Activated CD8-positive, alpha-beta memory T cell treated with anti-CD3 and anti-CD28 coated beads, Interleukin-2, amount 10 ng/mL, durations not matched to agents 7 days and 5 days (primary cell): ENCODE results near the gene KDM4C. TPM values are rescaled to one million over a fixed set of nuclear protein-coding genes. Genes with fewer than 3 reads are reported as not detected.

Source experiments
- ATAC-seq: fragments of 150-1000 bp; cut with Tn5 transposase; one replicate; pipeline ENCODE4 v1.10.0; 2021; ENCODE audit warnings: moderate library complexity
- CTCF ChIA-PET: fragments of 350-600 bp; sonication (Branson Sonifier 250); formaldehyde crosslinking; loops from one replicate; lab custom pipeline; 2021; ENCODE audit warnings: antibody characterized with exemption; lab: Charles Lee
- DNase-seq: peaks from one replicate; pipeline ENCODE4 v3.0.0-alpha.2; 2020
- H3K27ac Mint-ChIP-seq: one replicate; pipeline ENCODE4 v1.8.0; 2021; ENCODE audit warnings: mild to moderate bottlenecking, mixed read lengths
- H3K27me3 Mint-ChIP-seq: one replicate; pipeline ENCODE4 v1.8.0; 2021; ENCODE audit warnings: mixed read lengths
- H3K36me3 Mint-ChIP-seq: one replicate; pipeline ENCODE4 v1.8.0; 2021; ENCODE audit warnings: mild to moderate bottlenecking, mixed read lengths
- H3K4me1 Mint-ChIP-seq: one replicate; pipeline ENCODE4 v1.8.0; 2021; ENCODE audit warnings: mixed read lengths
- H3K4me3 Mint-ChIP-seq: one replicate; pipeline ENCODE4 v1.8.0; 2021; ENCODE audit warnings: mild to moderate bottlenecking, moderate library complexity, mixed read lengths
- H3K9me3 Mint-ChIP-seq: one replicate; pipeline ENCODE4 v1.8.0; 2022; ENCODE audit warnings: low read depth, mixed read lengths
- total RNA-seq, 2 experiments: library from RNA; stranded (reverse); gene quantifications; one replicate each; pipeline ENCODE4 v1.2.3, GENCODE V29; 2021

The KDM4C gene
- total RNA-seq, 2 experiments from 2014 or later = 31.5 to 57.8 TPM

- Mint-ChIP-seq H3K27me3 (no peaks in the 10 kb centered on the region), H3K9me3 (no peaks in the 10 kb centered on the region), H3K27ac (no peak overlapping the region), H3K4me3 (no peak overlapping the region), H3K4me1 (peaks cover 8% of the 10 kb centered on the region), H3K36me3 (no peaks in the 10 kb centered on the region)
- DNase-seq = no peak
- no peak for ATAC-seq
- CTCF ChIA-PET = interaction anchor here (1.0 to 1.1 kb wide), 2 partner anchors 98 to 142 kb away, joined by 3 read pairs; no protein-coding TSS in a partner anchor
These were observed 152.7 kb downstream of the KDM4C start for GRCh38 chr9:6910497-6910896.

DNA sequence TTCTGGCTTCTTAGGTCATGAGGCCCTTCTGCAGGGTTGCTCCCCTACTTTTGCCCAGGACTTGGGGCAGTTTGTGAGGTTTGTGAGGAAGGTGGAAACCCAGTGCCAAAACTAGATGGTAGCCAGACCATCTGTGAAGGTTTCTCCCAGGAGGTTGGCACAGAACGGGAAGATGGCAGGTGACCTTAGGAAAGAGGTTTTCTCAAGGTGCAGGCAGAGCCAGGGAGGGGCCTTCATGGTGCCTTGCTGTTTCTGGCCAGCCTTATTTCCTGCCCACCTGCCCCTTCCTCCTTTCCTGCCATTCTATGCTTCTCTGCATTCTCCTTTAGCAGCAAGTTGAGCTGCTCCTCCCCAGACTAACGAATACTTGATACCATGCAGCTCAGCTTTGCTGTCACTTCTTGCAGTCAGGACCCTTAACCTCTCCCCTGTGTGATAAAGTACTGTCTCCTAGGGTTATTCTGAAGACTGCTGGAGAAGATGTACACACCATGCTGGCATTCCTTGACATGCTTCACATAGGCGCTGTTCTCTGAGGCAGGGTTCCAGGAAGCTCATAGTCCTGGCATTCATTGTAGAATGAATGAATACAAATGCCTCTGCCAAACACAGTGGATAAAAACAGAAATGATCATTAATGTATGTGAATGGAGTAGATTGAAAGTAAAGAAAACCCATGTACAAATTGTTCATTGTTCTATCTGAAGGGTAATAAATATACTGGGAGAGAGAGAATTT, 154.3 kb downstream of the KDM4C start:
- peaks cover 12% of the 10 kb centered on the region for H3K4me1 Mint-ChIP-seq
- no peaks in the 10 kb centered on the region for H3K9me3 Mint-ChIP-seq
- no peak for ATAC-seq
- DNase-seq = no peak
- CTCF ChIA-PET = no interaction called here
- H3K4me3 Mint-ChIP-seq = no peak overlapping the region
- no peaks in the 10 kb centered on the region for H3K36me3 Mint-ChIP-seq
- no peaks in the 10 kb centered on the region for H3K27me3 Mint-ChIP-seq
- H3K27ac Mint-ChIP-seq = no peak overlapping the region

- CTCF ChIA-PET = no interaction called here
These were observed 157.9 kb downstream of the KDM4C start for GRCh38 chr9:6915635-6916034.

GRCh38 chr9:6917162-6917561, 159.4 kb downstream of the KDM4C start:
- Mint-ChIP-seq H3K4me3 (no peak overlapping the region), H3K27me3 (no peaks in the 10 kb centered on the region), H3K4me1 (peaks cover 34% of the 10 kb centered on the region), H3K9me3 (no peaks in the 10 kb centered on the region), H3K27ac (no peak overlapping the region), H3K36me3 (peaks cover 28% of the 10 kb centered on the region)
- ATAC-seq (no peak), DNase-seq (no peak)
- CTCF ChIA-PET = no interaction called here

More at GRCh38 chr9:6915635-6916034, 157.9 kb downstream of the KDM4C start:
- no peaks in the 10 kb centered on the region for H3K9me3 Mint-ChIP-seq
- ATAC-seq (no peak), DNase-seq (no peak)
- H3K4me3 Mint-ChIP-seq = no peak overlapping the region
- peaks cover 17% of the 10 kb centered on the region for H3K36me3 Mint-ChIP-seq
- H3K27ac Mint-ChIP-seq = no peak overlapping the region
- peaks cover 26% of the 10 kb centered on the region for H3K4me1 Mint-ChIP-seq
- H3K27me3 Mint-ChIP-seq = no peaks in the 10 kb centered on the region

GRCh38 chr9:6920041-6920440, 162.3 kb downstream of the KDM4C start:
- ATAC-seq (no peak), DNase-seq (no peak)
- no peaks in the 10 kb centered on the region for H3K9me3 Mint-ChIP-seq
- peaks cover 34% of the 10 kb centered on the region for H3K36me3 Mint-ChIP-seq
- no peak overlapping the region for H3K4me3 Mint-ChIP-seq
- CTCF ChIA-PET = no interaction called here
- no peak overlapping the region for H3K27ac Mint-ChIP-seq
- H3K27me3 Mint-ChIP-seq = no peaks in the 10 kb centered on the region
- peaks cover 54% of the 10 kb centered on the region for H3K4me1 Mint-ChIP-seq

- Mint-ChIP-seq H3K9me3 (no peaks in the 10 kb centered on the region), H3K36me3 (peaks cover 34% of the 10 kb centered on the region), H3K4me1 (peaks cover 54% of the 10 kb centered on the region), H3K27me3 (no peaks in the 10 kb centered on the region), H3K27ac (no peak overlapping the region), H3K4me3 (no peak overlapping the region)
- DNase-seq (no peak), ATAC-seq (no peak)
- CTCF ChIA-PET = no interaction called here
These were observed 163.5 kb downstream of the KDM4C start for GRCh38 chr9:6921315-6921714.

DNA sequence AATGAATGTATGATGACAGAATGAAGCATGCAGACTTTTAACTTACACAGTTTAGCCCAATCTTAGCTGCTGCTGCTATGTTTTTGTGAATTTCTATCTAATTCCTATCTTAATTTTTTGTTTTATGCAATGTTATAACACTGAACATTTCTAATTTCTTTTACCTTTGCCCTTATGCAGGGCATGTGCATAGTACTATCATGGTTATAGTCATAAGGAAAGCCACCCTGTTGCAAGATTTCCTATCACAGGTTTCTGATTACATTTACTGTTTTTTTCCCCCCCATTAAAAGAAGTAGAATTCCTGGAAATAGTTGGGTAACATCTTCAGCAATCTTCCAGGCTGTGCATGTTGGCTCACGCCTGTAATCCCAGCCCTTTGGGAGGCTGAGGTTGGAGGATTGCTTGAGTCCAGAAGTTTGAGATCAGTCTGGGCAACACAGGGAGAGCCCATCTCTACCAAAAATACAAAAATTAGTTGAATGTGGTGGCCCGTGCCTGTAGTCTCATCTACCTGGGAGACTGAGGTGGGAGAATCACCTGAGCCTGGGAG, 164.4 kb downstream of the KDM4C start:
- no peak overlapping the region for H3K27ac Mint-ChIP-seq
- H3K4me1 Mint-ChIP-seq = peaks cover 49% of the 10 kb centered on the region
- H3K36me3 Mint-ChIP-seq = peaks cover 34% of the 10 kb centered on the region
- H3K27me3 Mint-ChIP-seq = no peaks in the 10 kb centered on the region
- CTCF ChIA-PET = interaction anchor here (0.6 kb wide), 1 partner anchor 567 kb away, joined by 3 read pairs; no protein-coding TSS in a partner anchor
- no peaks in the 10 kb centered on the region for H3K9me3 Mint-ChIP-seq
- H3K4me3 Mint-ChIP-seq = no peak overlapping the region
- ATAC-seq = no peak
- no peak for DNase-seq

GRCh38 chr9:6922680-6923079, 164.9 kb downstream of the KDM4C start:
- no peak for ATAC-seq
- H3K4me1 Mint-ChIP-seq = peaks cover 45% of the 10 kb centered on the region
- H3K9me3 Mint-ChIP-seq = no peaks in the 10 kb centered on the region

DNA sequence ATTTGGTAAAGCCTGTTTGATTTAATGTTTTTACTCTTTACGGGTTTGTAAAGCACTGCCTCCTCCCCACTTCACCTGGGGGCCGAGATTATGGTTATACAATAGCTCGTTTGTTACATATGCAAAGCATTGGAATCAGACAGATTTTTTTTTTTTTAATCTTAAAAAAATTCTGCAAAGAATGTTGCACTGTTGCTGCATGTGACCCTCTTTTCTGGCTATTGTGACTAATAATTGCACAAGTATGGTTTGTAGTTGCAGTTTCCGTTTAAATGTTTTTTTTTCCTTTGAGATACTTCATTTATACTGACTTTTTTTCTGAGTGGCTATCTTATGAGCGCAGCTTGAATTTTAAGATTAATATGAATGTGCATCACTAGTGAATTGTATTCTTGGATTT, 165.3 kb downstream of the KDM4C start:
- Mint-ChIP-seq H3K27ac (peak overlapping the region; percentile 34), H3K4me3 (no peak overlapping the region), H3K36me3 (peaks cover 29% of the 10 kb centered on the region), H3K27me3 (no peaks in the 10 kb centered on the region), H3K9me3 (no peaks in the 10 kb centered on the region), H3K4me1 (peaks cover 44% of the 10 kb centered on the region)
- ATAC-seq (peak; percentile 33), DNase-seq (no peak)
- CTCF ChIA-PET = no interaction called here

More at GRCh38 chr9:6922680-6923079, 164.9 kb downstream of the KDM4C start:
- no peak for DNase-seq
- Mint-ChIP-seq H3K4me3 (peak overlapping the region; percentile 2), H3K27me3 (no peaks in the 10 kb centered on the region), H3K36me3 (peaks cover 31% of the 10 kb centered on the region), H3K27ac (peak overlapping the region; percentile 6)
- CTCF ChIA-PET = interaction anchor here (0.6 kb wide), 1 partner anchor 567 kb away, joined by 3 read pairs; no protein-coding TSS in a partner anchor

GRCh38 chr9:6924149-6924548, 166.4 kb downstream of the KDM4C start:
- no peaks in the 10 kb centered on the region for H3K27me3 Mint-ChIP-seq
- DNase-seq (no peak), ATAC-seq (peak; percentile 20)
- H3K4me1 Mint-ChIP-seq = peaks cover 48% of the 10 kb centered on the region
- peaks cover 28% of the 10 kb centered on the region for H3K36me3 Mint-ChIP-seq
- CTCF ChIA-PET = no interaction called here
- H3K9me3 Mint-ChIP-seq = no peaks in the 10 kb centered on the region
- no peak overlapping the region for H3K27ac Mint-ChIP-seq
- no peak overlapping the region for H3K4me3 Mint-ChIP-seq

DNA sequence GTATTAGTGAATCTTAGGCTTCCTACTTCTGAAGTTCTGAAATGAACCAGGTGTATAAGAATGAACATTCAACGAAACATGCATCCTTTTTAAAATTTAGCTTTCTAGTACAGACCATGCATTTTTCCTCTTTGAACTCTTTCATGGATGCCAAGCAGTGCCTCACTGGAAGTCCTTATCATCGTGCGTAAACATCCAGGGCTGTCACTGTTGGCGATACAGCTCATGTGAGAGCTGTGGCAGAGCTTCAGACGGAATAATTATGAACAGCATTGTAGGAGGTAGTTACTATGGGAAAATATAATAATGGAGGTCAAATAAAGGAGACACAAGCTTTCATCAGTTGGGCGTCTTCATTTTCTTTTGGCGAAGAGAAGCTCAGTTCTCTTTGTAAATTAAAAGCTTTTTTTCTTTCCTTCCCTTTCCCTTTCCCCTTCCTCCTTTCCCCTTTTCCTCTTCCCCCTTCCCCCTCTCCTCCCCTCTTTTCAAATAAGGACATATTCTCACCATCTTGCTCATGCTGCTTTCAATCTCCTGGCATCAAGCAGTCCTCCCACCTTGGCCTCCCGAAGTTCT, 167.3 kb downstream of the KDM4C start:
- Mint-ChIP-seq H3K27me3 (no peaks in the 10 kb centered on the region), H3K27ac (no peak overlapping the region), H3K36me3 (peaks cover 23% of the 10 kb centered on the region), H3K4me3 (no peak overlapping the region), H3K9me3 (no peaks in the 10 kb centered on the region), H3K4me1 (peaks cover 53% of the 10 kb centered on the region)
- no peak for ATAC-seq
- DNase-seq = no peak
- CTCF ChIA-PET = interaction anchor here (0.6 to 1.7 kb wide), 2 partner anchors 15 to 78 kb away, joined by 3 read pairs; no protein-coding TSS in a partner anchor

DNA sequence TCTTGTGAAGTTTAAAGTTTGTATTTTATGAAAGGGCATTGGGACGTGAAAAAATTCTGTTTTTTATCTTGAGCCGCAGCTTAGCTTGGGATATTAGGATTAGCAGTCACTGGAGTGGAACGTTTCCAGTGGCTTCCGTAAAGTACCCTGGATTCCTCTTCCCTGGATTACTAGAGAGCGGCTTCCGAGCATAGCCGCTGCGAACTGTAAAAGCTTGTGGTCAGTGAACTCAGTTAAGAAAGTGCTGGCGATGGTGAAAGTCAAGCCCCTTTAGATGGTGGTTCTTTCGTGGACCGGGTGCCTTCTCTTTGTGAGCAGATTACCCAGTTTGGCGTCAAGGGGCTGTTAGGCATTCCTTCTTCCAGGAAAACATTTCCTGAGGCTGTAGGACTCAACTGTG, 168.1 kb downstream of the KDM4C start:
- Mint-ChIP-seq H3K4me3 (no peak overlapping the region), H3K27ac (no peak overlapping the region), H3K27me3 (no peaks in the 10 kb centered on the region), H3K4me1 (peaks cover 49% of the 10 kb centered on the region), H3K36me3 (peaks cover 20% of the 10 kb centered on the region), H3K9me3 (no peaks in the 10 kb centered on the region)
- DNase-seq (no peak), ATAC-seq (no peak)
- CTCF ChIA-PET = interaction anchor here (1.7 kb wide), 1 partner anchor 16 kb away, joined by 3 read pairs; no protein-coding TSS in a partner anchor

DNA sequence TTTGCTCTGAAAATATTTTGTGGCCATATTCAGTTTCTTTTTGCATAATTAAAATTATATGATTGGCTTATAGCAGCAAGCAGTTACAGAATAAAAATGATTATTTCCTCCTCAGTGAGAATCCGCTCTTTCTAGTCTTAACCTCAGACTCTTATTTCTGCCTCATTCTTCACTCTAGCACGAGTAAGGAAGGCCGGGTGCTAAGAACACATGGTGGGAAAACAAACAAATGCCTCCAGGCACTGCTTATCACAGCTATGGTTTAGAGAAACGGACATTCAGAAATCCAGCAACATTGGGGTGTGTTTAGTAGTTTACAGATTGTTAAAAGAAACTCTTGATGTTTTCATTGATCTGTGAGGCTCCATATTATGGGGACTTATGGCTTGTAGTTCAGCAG, 168.7 kb downstream of the KDM4C start:
- Mint-ChIP-seq H3K36me3 (peaks cover 14% of the 10 kb centered on the region), H3K4me1 (peaks cover 43% of the 10 kb centered on the region), H3K27me3 (no peaks in the 10 kb centered on the region), H3K9me3 (no peaks in the 10 kb centered on the region), H3K27ac (no peak overlapping the region), H3K4me3 (no peak overlapping the region)
- CTCF ChIA-PET = interaction anchor here (1.7 kb wide), 1 partner anchor 17 kb away, joined by 3 read pairs; no protein-coding TSS in a partner anchor
- DNase-seq (no peak), ATAC-seq (no peak)
